Glomerular visceral epithelial cell (primary cell): ENCODE data around the gene TSPEAR.
"Not testable (repeated sequence)": the region's sequence is repeated elsewhere in the genome, so short reads cannot be mapped to it uniquely, and the experiment has no call there.

Experiments used
- DNase-seq: peaks from one replicate; pipeline ENCODE4 v3.0.0-alpha.2; 2016; ENCODE audit errors: extremely low spot score

Gene TSPEAR

DNA sequence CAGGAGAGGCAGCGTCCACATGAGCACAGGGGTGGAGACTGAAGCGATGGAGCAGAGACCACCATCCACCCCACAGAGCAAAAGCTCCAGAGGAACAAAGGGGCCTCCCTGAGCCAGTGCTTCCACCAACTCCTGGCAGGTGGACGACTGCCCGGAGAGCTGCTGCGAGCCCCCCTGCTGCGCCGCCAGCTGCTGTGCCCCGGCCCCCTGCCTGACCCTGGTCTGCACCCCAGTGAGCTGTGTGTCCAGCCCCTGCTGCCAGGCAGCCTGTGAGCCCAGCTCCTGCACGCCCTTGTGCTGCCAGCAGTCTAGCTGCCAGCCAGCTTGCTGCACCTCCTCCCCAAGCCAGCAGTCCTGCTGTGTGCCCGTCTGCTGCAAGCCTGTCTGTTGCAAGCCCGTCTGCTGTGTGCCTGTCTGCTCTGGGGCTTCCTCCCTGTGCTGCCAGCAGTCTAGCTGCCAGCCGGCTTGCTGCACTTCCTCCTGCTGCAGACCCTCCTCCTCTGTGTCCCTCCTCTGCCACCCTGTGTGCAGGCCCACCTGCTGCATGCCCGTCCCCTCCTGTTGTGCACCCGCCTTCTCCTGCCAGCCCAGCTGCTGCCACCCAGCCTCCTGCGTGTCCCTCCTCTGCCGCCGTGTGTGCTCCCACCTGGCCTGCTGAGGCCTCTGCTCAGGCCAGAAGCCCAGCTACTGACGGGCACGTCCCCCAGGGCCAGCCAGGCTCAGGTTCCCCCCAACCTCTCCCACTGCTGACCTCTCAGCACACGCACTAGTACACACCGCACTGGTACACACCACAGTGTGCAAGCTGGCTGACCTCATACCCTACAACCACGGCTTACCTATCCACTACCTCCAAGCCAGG, 9.0 kb downstream of the TSPEAR start:
- DNase-seq = no peak

DNA sequence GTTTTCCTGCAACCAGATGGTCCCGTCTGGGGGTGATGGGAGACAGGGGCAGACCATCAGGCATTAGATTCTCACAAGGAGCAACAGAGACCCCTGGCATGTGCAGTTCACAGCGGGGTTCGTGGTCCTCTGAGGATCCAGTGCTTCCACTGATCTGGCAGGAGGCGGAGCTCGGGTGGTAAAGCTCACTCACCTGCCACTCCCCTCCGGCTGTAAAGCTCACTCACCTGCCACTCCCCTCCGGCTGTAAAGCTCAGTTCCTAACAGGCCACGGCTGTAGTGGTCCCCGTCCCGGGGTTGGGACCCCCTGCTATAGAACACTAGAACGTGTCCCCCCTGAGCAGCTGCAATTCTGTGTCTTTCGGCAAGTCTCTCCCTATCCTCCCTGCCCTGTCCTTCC, 9.8 kb downstream of the TSPEAR start:
- DNase-seq = no peak

DNA sequence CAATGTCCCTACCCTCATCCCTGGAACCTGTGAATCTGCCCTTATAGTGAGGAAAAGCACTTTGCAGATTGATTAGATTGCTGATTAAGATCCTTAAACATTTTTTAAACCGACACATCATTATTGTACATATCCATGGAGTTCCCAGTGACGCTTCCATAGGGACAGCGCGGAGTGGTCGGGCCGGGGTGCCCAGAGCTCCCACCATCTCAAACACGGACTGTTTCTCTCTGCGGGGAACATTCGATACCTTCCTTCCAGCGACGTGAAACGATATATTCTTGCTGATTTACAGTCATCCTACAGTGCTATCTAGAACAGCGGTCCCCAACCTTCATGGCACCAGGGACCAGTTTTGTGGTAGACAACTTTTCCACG, 10.4 kb downstream of the TSPEAR start:
- DNase-seq = no peak

DNA sequence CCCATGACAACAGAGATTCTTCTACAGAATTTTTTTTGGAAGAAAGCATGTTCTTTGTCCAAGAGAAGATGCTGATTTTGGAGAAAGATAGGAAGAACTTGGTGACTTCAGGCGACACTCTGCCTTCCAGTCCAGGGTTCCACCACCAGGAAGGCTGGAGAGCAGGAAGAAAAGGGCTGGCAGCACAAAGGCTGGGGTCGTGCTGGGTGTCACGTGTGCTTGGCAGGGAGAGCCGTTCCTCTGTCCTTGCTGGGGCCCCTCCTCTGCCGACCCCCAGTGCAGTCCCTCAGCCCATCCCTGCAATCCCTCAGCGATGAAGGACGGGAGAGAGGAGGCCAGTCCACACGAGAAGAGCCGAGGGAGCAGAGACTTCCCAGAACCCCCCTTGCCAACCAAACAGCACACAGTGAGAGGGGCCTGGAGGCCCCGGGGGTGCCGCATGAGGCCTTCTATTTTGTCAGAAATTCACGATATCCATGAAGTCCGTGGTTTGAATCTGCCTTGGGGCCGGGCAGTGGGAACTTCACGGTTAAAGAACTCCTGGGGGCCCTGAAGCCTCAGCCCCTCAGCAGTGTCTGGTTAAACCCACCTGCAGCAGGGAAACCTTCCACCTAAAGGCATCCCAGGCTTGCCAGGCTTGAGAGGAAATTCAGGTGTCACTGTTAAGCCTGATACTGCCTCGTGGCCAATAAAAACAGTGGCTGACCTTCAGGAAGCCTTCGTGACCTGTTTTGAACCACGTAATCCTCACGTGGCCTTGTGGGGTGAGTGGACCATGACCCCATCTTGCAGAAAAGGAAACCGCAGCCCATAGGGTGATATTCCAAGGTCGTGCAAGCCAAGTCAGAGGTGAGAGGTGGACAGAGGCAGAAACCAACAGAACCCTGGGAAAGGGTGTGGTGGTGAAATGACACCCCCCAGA, 11.0 kb downstream of the TSPEAR start:
- no peak for DNase-seq

DNA sequence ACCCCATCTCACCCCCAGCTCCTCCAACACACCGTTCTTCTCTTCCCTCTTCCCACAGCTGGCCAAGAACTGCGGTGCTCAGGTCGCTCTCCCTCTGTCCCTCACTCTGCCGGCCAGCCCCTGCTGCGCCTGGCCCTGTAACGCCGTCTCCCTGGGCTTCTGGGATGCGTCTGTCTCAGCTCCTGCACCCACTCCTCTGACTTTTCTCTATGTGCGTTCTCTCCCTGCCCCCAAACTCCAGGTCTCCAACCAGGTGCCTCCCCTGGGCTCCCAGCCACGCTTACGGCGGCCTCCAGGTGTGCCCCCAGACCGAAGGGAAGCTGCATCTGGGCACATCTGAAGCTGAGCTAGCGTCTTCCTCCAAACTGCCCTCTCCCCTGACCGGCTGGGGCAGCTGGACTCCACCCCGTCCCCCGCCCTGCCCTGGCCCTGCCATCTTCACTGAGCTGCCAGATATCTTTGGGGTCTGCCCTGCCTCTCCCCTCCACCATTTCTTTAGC, 11.8 kb downstream of the TSPEAR start:
- DNase-seq = no peak

DNA sequence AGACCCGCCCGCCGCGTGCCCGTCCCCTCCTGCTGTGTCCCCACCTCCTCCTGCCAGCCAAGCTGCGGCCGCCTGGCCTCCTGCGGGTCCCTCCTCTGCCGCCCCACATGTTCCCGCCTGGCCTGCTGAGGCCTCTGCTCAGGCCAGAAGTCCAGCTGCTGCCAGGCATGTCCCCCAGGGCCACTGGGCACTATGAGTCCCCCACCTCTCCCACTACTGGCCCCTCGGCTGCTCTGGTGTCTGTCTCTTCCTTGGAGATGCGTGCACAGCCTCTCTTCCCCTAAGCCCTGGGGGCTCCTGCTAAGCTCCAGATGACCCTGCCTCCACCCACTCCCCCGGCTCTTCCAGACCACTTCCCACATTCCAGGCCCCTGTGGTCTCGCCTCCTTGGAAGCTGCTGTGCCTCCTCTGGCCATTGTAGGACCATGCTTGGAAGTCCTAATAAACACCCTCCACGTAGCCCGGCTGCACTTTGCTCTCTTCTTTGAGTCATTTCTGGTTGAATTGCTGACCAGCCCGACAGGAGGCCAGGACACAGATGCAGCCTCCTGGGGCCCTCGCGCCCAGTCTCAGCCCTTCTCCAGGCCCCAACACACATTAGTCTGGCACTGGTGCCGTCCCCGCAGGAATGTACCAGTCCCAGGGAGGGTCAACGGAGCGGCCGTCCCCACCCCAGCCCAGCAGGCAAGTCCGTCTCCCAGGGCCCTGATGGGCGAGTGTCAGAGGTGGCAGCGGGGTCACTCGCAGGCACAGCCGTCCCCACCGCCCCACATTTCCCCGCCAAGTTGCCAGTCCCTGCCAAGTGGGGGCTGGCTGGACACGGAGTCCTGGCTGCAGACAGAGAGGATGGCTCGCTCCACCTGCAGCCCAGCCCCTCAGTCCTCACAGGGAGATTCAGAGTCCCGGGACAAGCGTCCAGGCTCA, 13.3 kb downstream of the TSPEAR start:
- no peak for DNase-seq

DNA sequence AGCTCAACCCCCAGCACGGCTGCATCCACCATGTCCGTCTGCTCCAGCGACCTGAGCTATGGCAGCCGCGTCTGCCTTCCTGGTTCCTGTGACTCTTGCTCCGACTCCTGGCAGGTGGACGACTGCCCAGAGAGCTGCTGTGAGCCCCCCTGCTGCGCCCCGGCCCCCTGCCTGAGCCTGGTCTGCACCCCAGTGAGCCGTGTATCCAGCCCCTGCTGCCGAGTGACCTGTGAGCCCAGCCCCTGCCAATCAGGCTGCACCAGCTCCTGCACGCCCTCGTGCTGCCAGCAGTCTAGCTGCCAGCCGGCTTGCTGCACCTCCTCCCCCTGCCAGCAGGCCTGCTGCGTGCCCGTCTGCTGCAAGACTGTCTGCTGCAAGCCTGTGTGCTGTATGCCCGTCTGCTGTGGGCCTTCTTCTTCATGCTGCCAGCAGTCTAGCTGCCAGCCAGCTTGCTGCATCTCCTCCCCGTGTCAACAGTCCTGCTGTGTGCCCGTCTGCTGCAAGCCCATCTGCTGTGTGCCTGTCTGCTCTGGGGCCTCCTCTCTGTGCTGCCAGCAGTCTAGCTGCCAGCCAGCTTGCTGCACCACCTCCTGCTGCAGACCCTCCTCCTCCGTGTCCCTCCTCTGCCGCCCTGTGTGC, 14.1 kb downstream of the TSPEAR start, which contains the start of gene KRTAP10-12:
KRTAP10-12 (plus strand) TSS at position 1 of the 639 bp plus-strand sequence; CDS start at position 31, 30 bp downstream.
- DNase-seq = not testable (repeated sequence)

DNA sequence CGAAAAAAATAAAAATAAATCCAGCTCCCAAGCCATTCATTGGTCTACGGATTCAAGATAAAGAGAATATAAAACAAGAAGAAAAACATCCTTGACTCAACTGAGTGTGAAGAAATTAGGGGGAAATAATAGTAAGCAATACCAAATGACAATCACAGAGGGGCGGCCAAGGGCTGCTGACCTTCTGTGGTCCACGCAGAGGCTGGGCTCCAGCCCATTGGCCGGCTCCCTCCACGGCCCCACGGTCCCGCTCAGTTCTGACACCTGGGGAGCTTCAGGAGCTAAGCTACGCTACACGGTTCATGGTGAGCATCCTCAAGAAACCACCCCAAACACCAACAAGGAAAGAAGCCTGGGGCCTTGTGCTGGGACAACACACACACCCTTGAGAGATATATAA, 14.8 kb downstream of the TSPEAR start:
- no peak for DNase-seq

DNA sequence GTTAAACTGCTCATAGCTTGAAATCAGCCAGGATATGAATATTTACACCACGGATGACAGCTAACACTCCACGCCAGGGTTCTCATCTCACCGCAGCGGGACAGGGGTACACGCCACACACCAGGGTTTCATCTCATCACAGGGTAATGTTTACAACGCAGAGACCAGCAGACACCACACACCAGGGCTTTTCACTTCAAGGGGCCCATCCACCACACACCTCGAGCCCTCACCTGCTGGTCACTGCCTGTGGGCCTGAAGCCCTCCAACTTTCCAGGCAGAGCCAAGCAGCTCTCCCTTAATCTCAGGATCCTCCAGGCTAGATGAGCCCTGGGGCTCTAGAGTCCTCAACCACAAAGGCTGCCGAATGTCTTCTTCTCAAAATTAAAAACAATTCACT, 15.7 kb downstream of the TSPEAR start:
- DNase-seq = no peak

DNA sequence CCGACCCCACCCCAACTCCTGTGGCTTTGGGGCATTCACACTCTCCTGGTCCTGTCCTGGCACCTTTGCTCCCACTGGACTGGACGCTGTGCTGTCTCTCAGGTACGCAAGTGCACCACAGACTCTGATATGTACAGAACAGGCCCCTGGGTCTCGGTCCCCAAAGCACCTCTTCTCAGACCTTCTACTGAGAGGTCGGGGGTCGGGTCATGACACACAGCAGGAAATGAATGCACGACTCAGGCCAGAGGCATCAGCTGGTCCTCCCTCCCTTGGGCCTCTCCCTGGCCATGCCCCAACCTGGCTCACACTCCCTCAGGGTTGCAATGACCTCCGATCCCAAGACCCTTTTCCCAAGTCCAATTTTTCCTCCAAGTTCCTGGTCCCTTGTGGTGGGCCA, 16.2 kb downstream of the TSPEAR start:
- DNase-seq = no peak

DNA sequence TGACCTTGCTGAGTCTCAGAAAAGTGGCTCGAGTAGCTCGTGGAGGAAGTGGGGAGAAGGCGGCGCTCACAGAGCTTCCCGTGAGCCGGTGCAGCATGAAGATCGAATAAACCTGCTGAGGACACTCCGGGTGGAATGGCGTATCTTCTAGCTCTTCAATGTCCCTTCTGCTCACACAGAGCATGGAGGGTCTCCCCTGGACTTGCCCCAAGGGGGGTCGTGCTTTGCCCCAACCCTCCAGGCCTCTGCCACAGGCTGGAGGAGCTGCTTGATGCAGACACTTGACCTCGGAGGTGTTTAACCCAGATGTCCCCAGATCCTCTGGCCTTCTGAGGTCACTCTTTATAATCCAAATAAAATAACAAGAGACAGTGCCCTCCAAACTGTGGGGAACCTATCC, 16.6 kb downstream of the TSPEAR start:
- DNase-seq = no peak

DNA sequence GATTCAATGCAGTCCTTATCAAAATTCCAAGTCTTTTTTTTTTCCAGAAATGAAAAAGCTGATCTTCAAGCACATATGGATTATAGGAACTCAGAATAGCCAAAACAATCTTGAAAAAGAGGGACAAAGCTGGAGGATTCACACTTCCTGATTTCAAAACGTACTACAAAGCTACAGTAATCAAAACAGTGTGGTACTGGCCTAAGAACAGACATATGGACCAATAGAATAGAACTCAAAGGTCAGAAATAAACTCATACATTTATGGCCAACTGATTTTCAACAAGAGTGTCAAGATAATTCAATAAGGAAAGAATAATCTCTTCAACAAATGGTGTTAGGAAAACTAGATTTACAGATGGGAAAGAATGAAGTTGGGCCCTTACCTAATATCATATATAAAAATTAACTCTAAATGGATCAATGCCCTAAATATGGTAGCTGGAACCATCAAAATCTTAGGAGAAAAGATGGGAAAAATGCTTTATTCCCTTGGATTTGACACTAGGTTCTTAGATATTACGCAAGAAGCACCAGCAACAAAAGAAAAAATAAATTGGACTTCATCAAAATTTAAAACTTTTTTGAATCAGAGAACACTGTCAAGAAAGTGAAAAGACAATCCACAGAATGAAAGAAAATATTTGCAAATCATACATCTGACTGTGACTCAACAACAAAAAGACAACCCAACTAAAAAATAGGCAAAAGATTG, 18.4 kb downstream of the TSPEAR start:
- DNase-seq = no peak

DNA sequence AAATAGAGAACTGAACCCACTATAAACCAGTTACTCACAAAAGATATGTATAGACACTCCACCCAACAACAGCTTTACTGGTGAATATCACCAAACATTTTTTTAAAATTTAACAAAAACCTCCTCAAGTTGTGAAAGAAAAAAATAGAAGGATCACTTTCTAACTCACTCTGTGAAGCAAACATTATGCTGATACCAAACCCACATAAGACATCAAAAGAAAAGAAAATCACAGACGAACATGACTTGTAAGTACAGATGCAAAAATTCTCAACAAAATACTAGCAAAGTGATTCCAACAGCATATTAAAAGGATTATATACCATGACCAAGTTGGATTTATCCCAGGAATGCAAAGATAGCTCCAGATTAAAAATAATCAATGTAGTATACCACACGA, 19.7 kb downstream of the TSPEAR start:
- no peak for DNase-seq

DNA sequence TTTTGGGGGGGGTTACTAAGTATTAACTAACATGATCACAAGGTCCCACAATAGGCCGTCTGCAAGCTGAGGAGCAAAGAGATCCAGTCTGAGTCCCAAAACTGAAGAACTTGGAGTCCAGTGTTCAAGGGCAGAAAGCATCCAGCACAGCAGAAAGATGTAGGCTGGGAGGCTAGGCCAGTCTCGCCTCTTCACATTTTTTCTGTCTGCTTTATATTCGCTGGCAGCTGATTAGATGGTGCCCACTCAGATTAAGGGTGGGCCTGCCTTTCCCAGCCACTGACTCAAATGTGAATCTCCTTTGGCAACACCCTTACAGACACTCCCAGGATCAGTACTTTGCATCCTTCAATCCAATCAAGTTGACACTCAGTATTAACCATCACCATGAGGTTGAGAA, 21.6 kb downstream of the TSPEAR start:
- DNase-seq = not testable (repeated sequence)

DNA sequence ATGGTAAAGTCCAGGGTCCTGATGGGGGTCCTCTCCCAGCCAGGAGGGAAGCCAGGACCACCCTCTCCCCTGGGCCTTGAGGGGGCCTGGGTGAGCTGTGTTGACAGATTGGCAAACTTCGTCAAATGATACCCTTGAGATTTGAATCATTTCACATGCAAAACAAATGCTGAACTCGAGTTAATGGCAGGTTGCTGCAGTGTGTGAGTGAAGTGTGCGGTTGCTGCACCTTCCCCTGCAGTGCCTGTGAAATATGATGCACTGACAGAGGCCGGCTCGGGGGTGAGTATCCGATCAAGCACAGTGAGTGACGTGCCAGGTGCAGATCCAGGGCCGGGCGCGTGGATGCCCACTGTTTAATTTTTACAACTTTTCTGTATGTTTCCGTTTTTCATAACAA, 23.7 kb downstream of the TSPEAR start:
- DNase-seq = no peak

DNA sequence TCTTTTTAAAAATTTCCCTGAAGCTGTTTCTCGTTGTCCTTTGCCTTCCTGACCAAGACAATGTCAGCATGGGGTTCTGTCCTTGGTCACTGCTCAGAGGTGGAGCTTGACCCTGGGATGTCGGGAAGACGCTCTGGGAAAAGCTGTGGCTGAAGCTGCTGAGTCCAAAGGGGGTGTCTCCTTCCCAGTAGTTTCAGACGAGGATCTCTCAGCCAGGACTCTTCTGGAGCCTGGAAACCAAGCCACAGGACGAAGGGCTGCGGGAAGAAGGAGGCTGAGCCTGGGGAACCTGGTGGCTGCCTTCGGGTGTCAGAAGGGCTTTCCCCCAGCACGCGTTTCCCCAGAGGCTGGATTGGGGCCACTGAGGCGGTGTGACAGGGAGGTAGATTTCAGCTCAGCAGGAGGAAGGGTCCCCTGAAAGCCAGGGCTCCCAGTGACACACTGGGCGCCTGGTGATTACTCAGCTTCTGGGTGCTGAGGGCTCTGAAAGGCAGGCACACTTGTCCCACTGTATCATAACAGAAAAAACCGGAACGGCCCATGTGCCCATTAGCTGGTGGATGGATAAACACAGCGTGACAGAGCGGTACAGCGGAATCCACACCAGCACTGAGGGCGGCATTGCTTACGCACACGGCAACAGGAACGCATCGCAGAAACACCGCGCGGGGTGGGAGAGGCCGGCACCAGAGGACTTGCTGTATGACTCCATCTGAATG, 24.4 kb downstream of the TSPEAR start:
- DNase-seq = no peak

DNA sequence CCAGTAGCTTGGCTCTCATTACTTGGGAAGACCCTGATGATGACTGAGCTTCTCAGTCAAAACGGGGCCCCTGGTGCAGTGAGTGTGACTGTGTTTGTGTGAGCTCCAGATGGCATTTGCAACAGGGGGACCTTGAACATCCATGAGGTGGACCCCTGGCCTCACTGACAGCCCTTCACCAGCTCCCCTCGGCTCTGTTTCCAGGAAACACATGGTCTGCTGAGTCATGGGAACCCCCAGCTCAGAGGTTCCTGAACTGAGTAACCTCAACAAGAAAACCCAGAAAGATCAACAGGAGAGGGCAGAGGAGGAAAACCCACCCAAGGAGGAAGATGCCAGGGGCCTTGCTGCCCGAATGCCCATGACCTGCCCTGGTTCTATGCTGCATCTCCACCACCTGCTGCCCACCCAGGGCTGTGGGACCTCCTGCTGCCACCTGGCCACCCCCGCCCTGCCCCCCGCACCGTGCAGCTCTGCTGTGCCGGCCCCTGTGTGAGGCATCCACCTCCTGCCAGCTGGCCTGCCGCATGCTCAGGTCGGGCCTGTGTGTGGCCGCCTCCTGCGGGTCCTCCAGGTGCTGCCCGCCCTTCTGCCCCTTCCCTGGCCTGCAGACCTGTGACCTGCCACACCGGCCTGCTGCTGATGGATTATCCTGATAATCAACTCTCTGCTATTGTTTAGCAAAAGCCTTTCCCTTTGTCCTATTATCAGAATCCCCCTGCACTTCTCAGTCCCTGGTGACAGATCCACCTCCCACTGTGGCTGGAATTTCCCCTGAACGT, 25.2 kb downstream of the TSPEAR start:
- no peak for DNase-seq

DNA sequence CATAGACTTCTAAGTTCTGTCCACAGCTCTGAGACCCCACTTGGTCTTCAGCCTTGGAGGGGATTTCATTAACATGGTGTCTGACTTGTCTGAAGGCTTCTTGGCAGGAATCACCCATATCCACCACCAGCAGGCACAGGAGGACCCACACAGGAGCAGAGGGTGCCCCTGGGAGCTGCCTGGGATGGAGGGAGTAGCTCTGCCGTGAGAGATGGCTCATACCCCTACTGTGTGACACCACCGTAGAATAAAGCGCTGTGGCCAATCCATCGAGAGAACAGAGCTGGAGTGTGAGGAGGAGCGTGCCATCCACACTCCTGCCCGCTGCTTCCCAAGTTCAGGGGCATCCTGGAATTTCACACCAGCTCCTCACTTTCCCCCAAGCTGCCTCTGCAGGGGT, 26.3 kb downstream of the TSPEAR start:
- DNase-seq = not testable (repeated sequence)

DNA sequence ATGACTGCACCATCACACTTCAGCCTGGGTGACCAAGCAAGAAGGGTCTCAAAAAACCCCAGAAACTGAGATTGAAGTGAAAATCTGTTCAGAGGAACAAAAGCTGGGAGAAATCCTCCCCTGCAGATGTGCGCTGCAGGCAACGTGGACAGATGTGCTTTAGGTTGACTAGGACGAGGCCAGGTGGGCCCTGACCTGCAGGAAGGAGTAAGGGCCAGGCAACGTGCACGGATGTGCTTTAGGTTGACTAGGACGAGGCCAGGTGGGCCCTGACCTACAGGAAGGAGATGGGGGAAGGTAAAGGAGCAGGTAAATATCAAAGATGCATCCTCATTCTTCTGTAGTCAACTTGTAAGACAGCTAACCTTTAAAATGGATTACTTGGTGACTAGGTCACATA, 26.9 kb downstream of the TSPEAR start:
- no peak for DNase-seq
